Activated CD8-positive, alpha-beta T cell treated with anti-CD3 and anti-CD28 coated beads for 36 hours (primary cell): ENCODE data around the gene PTEN. TPM values are rescaled to one million over a fixed set of nuclear protein-coding genes. Genes with fewer than 3 reads are reported as not detected.
A peak's percentile ranks its signal among the peaks of the same experiment; 100 is the strongest.
"Not testable (repeated sequence)": the region's sequence is repeated elsewhere in the genome, so short reads cannot be mapped to it uniquely, and the experiment has no call there.

Experiments used
- ATAC-seq: fragments of 200-7000 bp; cut with Tn5 transposase; one replicate; pipeline ENCODE4 v1.10.0; 2021; ENCODE audit warnings: mild to moderate bottlenecking, moderate library complexity
- CTCF ChIA-PET: fragments of 350-600 bp; sonication (Branson Sonifier 250); formaldehyde crosslinking; loops from one replicate; lab custom pipeline; 2021; ENCODE audit warnings: antibody characterized with exemption; lab: Charles Lee
- POLR2A ChIA-PET: fragments of 350-600 bp; sonication (Branson Sonifier 250); formaldehyde crosslinking; loops from one replicate; lab custom pipeline; 2021; ENCODE audit warnings: antibody characterized with exemption; lab: Charles Lee
- DNase-seq: peaks from one replicate; pipeline ENCODE4 v3.0.0-alpha.2; 2020
- H3K27ac Mint-ChIP-seq: one replicate; pipeline ENCODE4 v1.8.0; 2021; ENCODE audit warnings: mild to moderate bottlenecking, mixed read lengths
- H3K27me3 Mint-ChIP-seq: one replicate; pipeline ENCODE4 v1.8.0; 2021; ENCODE audit warnings: mixed read lengths
- H3K36me3 Mint-ChIP-seq: one replicate; pipeline ENCODE4 v1.8.0; 2021; ENCODE audit warnings: low read depth, mixed read lengths
- H3K4me1 Mint-ChIP-seq: one replicate; pipeline ENCODE4 v1.8.0; 2021; ENCODE audit warnings: low read depth, mixed read lengths
- H3K4me3 Mint-ChIP-seq: one replicate; pipeline ENCODE4 v1.8.0; 2021; ENCODE audit warnings: mild to moderate bottlenecking, moderate library complexity, mixed read lengths
- H3K9me3 Mint-ChIP-seq: one replicate; pipeline ENCODE4 v1.8.0; 2021; ENCODE audit warnings: mixed read lengths
- CTCF ChIP-seq: fragments of 200-600 bp; IDR thresholded peaks from one replicate; pipeline ENCODE4 v1.8.0; 2022; ENCODE audit warnings: antibody characterized with exemption, mild to moderate bottlenecking
- intact Hi-C: fragments of 100-400 bp; cut with micrococcal nuclease; formaldehyde crosslinking; loops from one replicate; pipeline ENCODE4 v1.10.0; 2022
- total RNA-seq, 2 experiments: library from RNA; stranded (reverse); gene quantifications; one replicate each; pipeline ENCODE4 v1.2.3, GENCODE V29; 2021

Gene PTEN
- total RNA-seq, 2 experiments from 2014 or later = 48.9 to 51.8 TPM

GRCh38 chr10:87860816-87861403 is 2.5 kb upstream of the PTEN start:
- TF ChIP-seq CTCF = no peak
- Mint-ChIP-seq H3K9me3 (no peaks in the 10 kb centered on the region), H3K27me3 (no peaks in the 10 kb centered on the region), H3K36me3 (peaks cover 15% of the 10 kb centered on the region), H3K27ac (peak overlapping the region; percentile 95), H3K4me3 (peak overlapping the region; percentile 87), H3K4me1 (peaks cover 17% of the 10 kb centered on the region)
- no peak for ATAC-seq
- POLR2A ChIA-PET = interaction anchor here (1.1 to 3.9 kb wide), 8 partner anchors 10 to 1131 kb away, joined by 3 to 28 read pairs (median 8); partner anchors contain the start of gene ATAD1
- no peak for DNase-seq
- CTCF ChIA-PET = interaction anchor here (1.0 to 7.5 kb wide), 5 partner anchors 9 to 694 kb away, joined by 3 to 63 read pairs (median 4); no protein-coding TSS in a partner anchor
- intact Hi-C loops = loop anchor here (5.0 kb wide), 2 partner anchors 44 to 526 kb away; partner anchors contain the start of gene ATAD1

GRCh38 chr10:87861566-87861952 is 1.9 kb upstream of the PTEN start:
- Mint-ChIP-seq H3K27ac (peak overlapping the region; percentile 95), H3K36me3 (peaks cover 18% of the 10 kb centered on the region), H3K4me3 (peak overlapping the region; percentile 87), H3K9me3 (no peaks in the 10 kb centered on the region), H3K27me3 (no peaks in the 10 kb centered on the region), H3K4me1 (peaks cover 18% of the 10 kb centered on the region)
- POLR2A ChIA-PET = interaction anchor here (0.6 to 3.9 kb wide), 19 partner anchors 10 to 1130 kb away, joined by 3 to 28 read pairs (median 3); partner anchors contain the start of gene ATAD1
- intact Hi-C loops = loop anchor here (5.0 kb wide), 2 partner anchors 44 to 526 kb away; partner anchors contain the start of gene ATAD1
- CTCF ChIA-PET = interaction anchor here (1.0 to 7.5 kb wide), 6 partner anchors 230 to 530 kb away, joined by 3 to 63 read pairs (median 6); no protein-coding TSS in a partner anchor
- peak; percentile 54 for DNase-seq
- TF ChIP-seq CTCF = no peak
- ATAC-seq = no peak

GRCh38 chr10:87861953-87862678 is 1.3 kb upstream of the PTEN start:
- POLR2A ChIA-PET = interaction anchor here (0.6 to 3.9 kb wide), 23 partner anchors 9 to 1130 kb away, joined by 3 to 28 read pairs (median 3); partner anchors contain the start of gene ATAD1
- peaks cover 22% of the 10 kb centered on the region for H3K4me1 Mint-ChIP-seq
- no peak for TF ChIP-seq CTCF
- no peaks in the 10 kb centered on the region for H3K27me3 Mint-ChIP-seq
- peak; percentile 63 for ATAC-seq
- H3K36me3 Mint-ChIP-seq = peaks cover 21% of the 10 kb centered on the region
- DNase-seq = peak; percentile 95
- peak overlapping the region; percentile 95 for H3K27ac Mint-ChIP-seq
- intact Hi-C loops = loop anchor here (1.0 to 5.0 kb wide), 3 partner anchors 45 to 525 kb away; partner anchors contain the start of gene ATAD1
- H3K9me3 Mint-ChIP-seq = no peaks in the 10 kb centered on the region
- CTCF ChIA-PET = interaction anchor here (1.0 to 7.5 kb wide), 9 partner anchors 44 to 530 kb away, joined by 3 to 63 read pairs (median 5); partner anchors contain the start of gene ATAD1
- H3K4me3 Mint-ChIP-seq = peak overlapping the region; percentile 87

GRCh38 chr10:87862679-87863052 is 759 bp upstream of the PTEN start:
- intact Hi-C loops = loop anchor here (1.0 to 5.0 kb wide), 3 partner anchors 45 to 525 kb away; partner anchors contain the start of gene ATAD1
- Mint-ChIP-seq H3K36me3 (peaks cover 21% of the 10 kb centered on the region), H3K4me3 (peak overlapping the region; percentile 87), H3K27me3 (no peaks in the 10 kb centered on the region), H3K27ac (peak overlapping the region; percentile 95), H3K4me1 (peaks cover 25% of the 10 kb centered on the region), H3K9me3 (no peaks in the 10 kb centered on the region)
- POLR2A ChIA-PET = interaction anchor here (0.6 to 3.9 kb wide), 19 partner anchors 10 to 695 kb away, joined by 3 to 28 read pairs (median 3); partner anchors contain the start of gene ATAD1
- ATAC-seq = peak; percentile 31
- TF ChIP-seq CTCF = no peak
- peak; percentile 79 for DNase-seq
- CTCF ChIA-PET = interaction anchor here (1.1 to 7.5 kb wide), 8 partner anchors 44 to 526 kb away, joined by 3 to 63 read pairs (median 6); partner anchors contain the start of gene ATAD1

- intact Hi-C loops = loop anchor here (5.0 kb wide), 2 partner anchors 47 to 523 kb away; partner anchors contain the start of gene ATAD1
- not testable (repeated sequence) for ATAC-seq, H3K9me3 Mint-ChIP-seq, H3K27me3 Mint-ChIP-seq
- POLR2A ChIA-PET = interaction anchor here (1.0 to 3.9 kb wide), 5 partner anchors 45 to 526 kb away, joined by 3 to 28 read pairs (median 3); partner anchors contain the start of gene ATAD1
- peak; percentile 41 for DNase-seq
- H3K27ac Mint-ChIP-seq = peak overlapping the region; percentile 93
- CTCF ChIA-PET = interaction anchor here (0.8 to 2.3 kb wide), 2 partner anchors 14 to 46 kb away, joined by 3 to 11 read pairs; partner anchors contain the start of gene ATAD1
- peaks cover 33% of the 10 kb centered on the region for H3K4me1 Mint-ChIP-seq
- H3K4me3 Mint-ChIP-seq = peak overlapping the region; percentile 87
- peaks cover 29% of the 10 kb centered on the region for H3K36me3 Mint-ChIP-seq
These were observed 598 bp downstream of the PTEN start for GRCh38 chr10:87863951-87864495.
